ENCODE results near the gene ACSS1.

ACSS1 gene

DNA sequence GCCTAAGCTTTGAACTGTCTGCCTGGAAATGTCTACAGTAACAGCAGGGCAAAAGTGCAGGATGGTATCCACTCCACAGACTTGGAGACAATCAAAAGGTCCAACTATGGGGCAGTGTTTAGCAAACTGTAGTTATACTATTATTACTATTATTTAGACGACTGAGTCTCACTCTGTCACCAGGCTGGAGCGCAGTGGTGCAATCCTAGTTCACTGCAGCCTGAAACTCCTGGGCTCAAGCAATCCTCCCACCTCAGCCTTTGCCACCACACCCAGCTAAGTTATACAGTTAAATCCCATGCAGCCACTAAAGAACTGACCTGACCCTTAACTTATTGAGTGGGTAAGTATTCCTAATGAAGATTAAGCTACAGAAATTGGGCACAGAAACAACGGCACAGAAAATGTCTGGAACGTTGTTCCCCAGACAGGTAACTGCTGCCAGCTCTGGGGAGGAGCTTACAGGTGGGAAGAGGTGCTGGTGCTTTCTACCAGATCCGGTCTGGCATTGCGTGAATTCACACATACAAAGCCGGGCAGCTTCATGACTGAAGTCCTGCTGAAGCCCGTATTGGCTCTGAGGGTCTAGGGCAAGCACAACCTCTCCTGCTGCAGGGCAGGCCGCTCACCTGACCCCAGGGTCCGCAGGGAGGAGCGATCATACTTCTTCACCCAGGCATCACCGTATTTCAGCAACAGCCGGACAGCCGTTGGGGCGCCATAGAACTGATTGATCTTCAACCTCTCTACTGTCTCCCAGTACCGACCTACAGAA, 38.4 kb downstream of the ACSS1 start:
- Histone ChIP-seq H3K4me3 (ENCODE audit: low read depth, low read length) (no peak overlapping the region), H3K27ac (no peak overlapping the region), H3K9me3 (ENCODE audit: severe bottlenecking) (no peaks in the 10 kb centered on the region), H3K36me3 (no peaks in the 10 kb centered on the region), H3K27me3 (ENCODE audit: insufficient read depth, low read depth, severe bottlenecking) (no peaks in the 10 kb centered on the region)
- TF ChIP-seq, protein P1, sequence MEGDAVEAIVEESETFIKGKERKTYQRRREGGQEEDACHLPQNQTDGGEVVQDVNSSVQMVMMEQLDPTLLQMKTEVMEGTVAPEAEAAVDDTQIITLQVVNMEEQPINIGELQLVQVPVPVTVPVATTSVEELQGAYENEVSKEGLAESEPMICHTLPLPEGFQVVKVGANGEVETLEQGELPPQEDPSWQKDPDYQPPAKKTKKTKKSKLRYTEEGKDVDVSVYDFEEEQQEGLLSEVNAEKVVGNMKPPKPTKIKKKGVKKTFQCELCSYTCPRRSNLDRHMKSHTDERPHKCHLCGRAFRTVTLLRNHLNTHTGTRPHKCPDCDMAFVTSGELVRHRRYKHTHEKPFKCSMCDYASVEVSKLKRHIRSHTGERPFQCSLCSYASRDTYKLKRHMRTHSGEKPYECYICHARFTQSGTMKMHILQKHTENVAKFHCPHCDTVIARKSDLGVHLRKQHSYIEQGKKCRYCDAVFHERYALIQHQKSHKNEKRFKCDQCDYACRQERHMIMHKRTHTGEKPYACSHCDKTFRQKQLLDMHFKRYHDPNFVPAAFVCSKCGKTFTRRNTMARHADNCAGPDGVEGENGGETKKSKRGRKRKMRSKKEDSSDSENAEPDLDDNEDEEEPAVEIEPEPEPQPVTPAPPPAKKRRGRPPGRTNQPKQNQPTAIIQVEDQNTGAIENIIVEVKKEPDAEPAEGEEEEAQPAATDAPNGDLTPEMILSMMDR (IDR thresholded peaks at IDR 0.05; ENCODE audit: low read depth, low read length): no peak
- no peak for DNase-seq

DNA sequence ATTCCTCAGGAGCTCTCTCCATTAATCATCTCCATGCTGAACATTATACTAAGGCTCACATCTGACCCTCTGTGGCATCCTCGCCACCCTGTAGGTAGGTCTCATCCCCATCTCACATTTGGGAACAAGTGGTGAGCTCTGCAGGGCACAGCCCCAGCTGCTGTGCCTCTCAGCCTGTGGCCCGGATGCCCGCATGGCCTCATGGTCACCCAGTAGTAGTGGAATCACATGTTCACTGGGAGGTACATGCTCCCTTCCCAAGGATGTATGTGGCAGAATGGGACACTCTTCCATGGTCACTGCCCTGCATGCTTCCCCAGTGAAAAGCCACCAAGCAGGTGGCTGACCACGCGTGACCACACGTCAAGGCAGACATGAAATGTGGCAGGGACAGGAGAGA, 39.1 kb downstream of the ACSS1 start:
- H3K27ac ChIP-seq: no peak overlapping the region
- H3K4me3 ChIP-seq (ENCODE audit: low read depth, low read length): no peak overlapping the region
- TF ChIP-seq, protein P1 (IDR thresholded peaks at IDR 0.05; ENCODE audit: low read depth, low read length): no peak
- no peaks in the 10 kb centered on the region for H3K36me3 ChIP-seq
- no peaks in the 10 kb centered on the region for H3K9me3 ChIP-seq (ENCODE audit: severe bottlenecking)
- no peaks in the 10 kb centered on the region for H3K27me3 ChIP-seq (ENCODE audit: insufficient read depth, low read depth, severe bottlenecking)
- DNase-seq: no peak

DNA sequence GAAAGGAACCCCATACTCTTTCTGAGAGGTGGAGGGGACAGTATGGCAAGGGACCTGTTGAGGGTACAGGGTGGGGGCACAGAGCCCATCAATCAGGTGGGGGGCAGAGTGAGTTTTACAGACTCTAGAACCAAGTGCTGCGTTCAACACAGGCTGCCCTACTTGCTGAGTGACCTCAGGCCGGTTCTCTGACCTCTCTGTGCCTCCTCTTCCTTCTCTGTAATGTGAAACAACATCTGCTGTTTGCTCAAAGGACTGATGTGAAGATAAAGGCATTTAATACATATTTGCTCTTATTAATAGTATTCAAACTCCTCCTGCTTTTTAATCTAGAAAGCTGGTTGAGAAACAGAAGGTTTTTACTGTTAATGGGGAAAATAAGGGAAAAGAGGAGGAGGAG, 39.5 kb downstream of the ACSS1 start:
- H3K27ac ChIP-seq: no peak overlapping the region
- DNase-seq: no peak
- no peaks in the 10 kb centered on the region for H3K9me3 ChIP-seq (ENCODE audit: severe bottlenecking)
- no peak overlapping the region for H3K4me3 ChIP-seq (ENCODE audit: low read depth, low read length)
- no peaks in the 10 kb centered on the region for H3K36me3 ChIP-seq
- H3K27me3 ChIP-seq (ENCODE audit: insufficient read depth, low read depth, severe bottlenecking): no peaks in the 10 kb centered on the region
- TF ChIP-seq, protein P1 (IDR thresholded peaks at IDR 0.05; ENCODE audit: low read depth, low read length): no peak

DNA sequence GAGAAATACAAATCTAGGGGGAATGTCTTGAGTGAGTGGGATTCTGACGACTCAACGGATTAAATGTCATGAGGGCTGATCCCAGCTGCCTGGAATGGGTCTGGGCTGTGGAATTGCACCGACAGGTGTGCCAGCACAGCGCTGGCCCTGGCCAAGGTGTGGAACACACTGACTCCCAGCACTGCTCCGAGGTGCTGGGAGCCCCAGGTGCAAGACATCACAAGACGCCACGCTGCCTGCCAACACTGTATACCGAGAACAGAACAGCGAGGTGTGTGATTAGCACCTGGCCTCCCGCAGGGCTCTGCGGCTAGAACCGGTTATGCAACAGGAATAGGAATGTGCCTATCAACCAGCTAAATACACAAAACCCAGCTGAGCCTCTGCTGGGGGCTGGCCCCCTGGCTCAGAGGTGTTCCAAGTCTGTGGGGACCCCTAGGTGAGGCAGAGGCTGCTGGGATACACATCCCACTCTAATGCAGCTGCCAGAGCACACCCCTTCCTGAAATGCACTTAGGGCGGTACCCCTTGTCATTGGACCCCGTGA, 40.6 kb downstream of the ACSS1 start:
- TF ChIP-seq, protein P1 (IDR thresholded peaks at IDR 0.05; ENCODE audit: low read depth, low read length): no peak
- no peak overlapping the region for H3K4me3 ChIP-seq (ENCODE audit: low read depth, low read length)
- H3K27me3 ChIP-seq (ENCODE audit: insufficient read depth, low read depth, severe bottlenecking): no peaks in the 10 kb centered on the region
- no peaks in the 10 kb centered on the region for H3K9me3 ChIP-seq (ENCODE audit: severe bottlenecking)
- H3K27ac ChIP-seq: no peak overlapping the region
- H3K36me3 ChIP-seq: no peaks in the 10 kb centered on the region
- no peak for DNase-seq

DNA sequence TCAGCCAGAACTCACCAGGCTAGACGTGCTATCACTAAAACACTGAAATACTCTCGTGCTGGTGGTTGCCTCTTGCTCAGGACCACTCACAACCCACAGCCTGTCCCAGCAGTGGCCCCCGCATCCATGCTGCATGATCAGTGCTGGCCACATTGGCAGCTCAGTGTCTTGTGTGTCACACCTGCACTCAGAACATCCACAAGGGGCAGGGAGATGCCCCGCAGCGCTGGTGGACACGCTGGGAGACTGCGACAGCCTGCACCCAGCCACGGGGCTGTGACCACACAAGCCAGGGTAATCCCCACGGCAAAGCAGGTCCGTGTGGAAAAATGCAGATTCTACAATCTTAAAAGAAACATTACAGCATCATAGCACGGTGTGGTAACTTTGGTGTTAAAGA, 41.5 kb downstream of the ACSS1 start:
- TF ChIP-seq, protein P1 (IDR thresholded peaks at IDR 0.05; ENCODE audit: low read depth, low read length): no peak
- Histone ChIP-seq H3K4me3 (ENCODE audit: low read depth, low read length) (no peak overlapping the region), H3K36me3 (no peaks in the 10 kb centered on the region), H3K27me3 (ENCODE audit: insufficient read depth, low read depth, severe bottlenecking) (no peaks in the 10 kb centered on the region), H3K27ac (no peak overlapping the region), H3K9me3 (ENCODE audit: severe bottlenecking) (no peaks in the 10 kb centered on the region)
- DNase-seq: no peak

Data from WERI-Rb-1 (cell line).